ENCODE data around the gene ACTN1.
"Not testable (repeated sequence)": the region's sequence is repeated elsewhere in the genome, so short reads cannot be mapped to it uniquely, and the experiment has no call there.

The ACTN1 gene

DNA sequence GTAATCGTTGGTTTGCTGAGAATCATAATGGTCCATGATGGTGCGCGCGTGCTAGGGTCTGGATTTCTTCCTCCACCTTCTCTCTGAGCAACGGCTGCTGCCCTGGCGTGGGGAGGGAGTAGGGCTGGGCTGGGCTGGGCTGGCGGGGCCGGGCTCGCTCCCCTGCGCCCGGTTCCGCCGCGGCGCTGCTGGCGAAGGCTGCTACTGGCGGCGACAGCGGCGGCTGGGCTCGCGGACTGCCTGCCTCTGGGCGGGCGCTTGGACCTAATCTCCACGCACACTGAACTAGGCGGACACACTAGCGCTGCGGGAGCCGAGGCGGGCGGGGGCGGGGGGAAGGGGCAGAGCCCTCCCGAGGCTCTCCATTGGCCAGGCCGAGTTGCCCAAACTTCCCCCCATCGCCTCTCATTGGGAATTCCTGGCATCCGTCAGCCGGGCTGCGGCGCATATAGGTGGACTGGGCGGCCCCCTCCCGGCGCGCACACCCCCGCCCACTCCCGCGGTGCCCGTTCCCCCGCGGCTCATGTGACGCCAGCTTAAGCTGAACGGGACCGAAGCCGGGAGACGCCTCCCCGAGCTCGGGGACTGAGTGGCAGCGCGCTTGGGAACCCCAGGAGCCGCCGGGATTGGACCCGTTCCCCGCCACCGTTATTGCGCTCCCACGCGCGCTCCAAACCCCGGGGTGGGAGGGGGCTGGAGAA lies at the start of gene ACTN1:
TSS of gene ACTN1 (minus strand) at position 282 of the 701 bp plus-strand sequence. CDS start at position 36, 246 bp downstream.
- DNase-seq = peak; percentile 95

DNA sequence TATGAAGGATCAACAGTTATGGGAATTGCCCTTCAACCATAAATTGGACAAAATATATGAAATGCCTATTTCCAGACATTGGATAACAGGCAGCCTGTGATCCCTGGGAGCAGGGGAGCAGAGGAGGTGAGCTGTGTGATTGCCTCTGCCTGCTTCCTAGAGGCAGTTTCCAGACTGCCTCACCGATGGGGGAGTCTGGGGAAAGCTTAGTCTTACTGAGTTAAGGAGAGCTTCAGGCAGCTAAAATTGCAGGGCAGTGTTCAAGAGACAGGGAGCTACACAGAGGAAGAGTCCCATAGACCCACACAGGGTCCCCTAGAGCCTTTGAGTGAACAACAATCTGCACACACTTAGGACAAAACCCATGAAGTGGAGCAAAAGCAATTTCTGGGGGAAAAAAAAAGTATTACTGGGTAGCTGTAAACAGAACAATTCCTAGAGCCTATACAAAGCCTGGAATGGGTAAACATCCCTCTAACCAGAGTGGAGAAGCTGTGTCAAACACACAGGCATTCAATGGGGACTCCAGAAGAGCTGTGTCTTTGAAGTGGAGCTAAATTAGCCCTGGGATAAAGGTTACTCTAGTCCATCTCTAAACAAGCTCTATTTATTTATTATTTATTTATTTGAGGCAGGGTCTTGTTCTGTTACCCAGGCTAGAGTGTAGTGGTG lies 48.3 kb upstream of the ACTN1 start:
- no peak for DNase-seq

DNA sequence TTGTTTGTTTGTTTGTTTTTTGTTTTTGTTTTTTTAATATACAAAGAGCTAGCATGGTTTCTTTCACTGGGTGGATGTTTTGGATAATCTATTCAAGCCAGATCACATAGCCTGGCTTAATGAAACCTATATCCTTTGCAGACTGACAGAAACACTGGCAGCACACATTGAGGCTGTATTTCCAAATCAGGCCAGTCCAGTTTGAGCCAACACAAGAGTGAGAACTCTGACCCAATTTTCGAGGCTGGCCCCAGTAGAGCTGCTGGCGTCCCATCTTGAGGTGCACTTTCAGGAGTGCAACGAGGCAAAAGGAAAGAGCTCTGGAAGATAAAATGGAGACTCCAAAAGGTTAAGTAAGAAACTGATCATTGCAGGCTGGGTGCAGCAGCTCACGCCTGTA lies 43.9 kb upstream of the ACTN1 start:
- no peak for DNase-seq

DNA sequence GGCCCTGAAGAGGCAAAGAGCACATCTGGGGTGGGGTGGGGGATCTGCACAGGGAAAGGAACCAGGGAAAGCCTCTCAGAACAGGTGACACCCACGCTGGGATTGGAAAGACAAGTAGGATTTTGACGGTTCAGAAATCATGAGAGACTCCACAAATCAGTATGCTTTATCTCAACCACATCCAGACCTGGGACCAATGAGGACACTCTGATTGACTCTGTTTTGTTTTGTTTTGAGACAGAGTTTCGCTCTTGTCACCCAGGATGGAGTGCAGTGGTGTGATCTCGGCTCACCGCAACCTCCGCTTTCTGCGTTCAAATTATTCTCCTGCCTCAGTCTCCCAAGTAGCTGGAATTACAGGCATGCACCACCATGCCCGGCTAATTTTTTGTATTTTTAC lies 43.0 kb upstream of the ACTN1 start:
- not testable (repeated sequence) for DNase-seq

DNA sequence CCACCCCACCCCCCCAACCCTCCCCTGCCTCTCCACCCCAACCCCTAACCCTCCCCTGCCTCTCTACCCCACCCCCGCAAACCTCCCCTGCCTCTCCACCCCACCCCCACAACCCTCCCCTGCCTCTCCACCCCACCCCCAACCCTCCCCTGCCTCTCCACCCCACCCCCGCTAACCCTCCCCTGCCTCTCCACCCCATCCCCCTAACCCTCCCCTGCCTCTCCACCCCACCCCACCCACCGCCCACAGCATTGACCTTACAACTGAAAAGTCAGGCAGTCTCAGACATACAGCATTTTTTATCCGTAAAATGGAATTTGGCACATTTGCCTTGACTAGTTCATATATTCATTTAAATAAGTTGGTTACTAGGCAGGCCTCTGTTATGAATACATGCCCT lies 38.6 kb upstream of the ACTN1 start:
- no peak for DNase-seq

DNA sequence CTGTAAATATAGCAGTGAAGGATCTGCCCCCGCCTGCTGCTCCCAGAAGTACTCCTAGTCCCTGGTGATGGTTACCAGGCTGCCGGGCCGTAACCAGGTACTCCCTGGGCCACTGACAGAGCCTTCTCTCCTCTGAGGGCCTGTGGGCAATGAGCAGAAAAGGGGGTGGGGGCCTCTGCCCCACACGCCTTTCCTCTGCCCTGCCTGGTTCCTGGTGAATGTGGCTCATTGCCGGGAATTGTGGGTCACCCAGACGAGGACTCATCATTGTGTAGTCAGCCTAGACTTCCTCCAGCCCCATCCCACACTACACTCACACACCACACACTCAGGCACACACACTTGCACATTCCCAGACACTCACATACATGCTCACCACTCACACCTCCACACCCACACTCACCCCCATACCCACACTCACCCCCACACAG lies 35.7 kb upstream of the ACTN1 start:
- DNase-seq = no peak

DNA sequence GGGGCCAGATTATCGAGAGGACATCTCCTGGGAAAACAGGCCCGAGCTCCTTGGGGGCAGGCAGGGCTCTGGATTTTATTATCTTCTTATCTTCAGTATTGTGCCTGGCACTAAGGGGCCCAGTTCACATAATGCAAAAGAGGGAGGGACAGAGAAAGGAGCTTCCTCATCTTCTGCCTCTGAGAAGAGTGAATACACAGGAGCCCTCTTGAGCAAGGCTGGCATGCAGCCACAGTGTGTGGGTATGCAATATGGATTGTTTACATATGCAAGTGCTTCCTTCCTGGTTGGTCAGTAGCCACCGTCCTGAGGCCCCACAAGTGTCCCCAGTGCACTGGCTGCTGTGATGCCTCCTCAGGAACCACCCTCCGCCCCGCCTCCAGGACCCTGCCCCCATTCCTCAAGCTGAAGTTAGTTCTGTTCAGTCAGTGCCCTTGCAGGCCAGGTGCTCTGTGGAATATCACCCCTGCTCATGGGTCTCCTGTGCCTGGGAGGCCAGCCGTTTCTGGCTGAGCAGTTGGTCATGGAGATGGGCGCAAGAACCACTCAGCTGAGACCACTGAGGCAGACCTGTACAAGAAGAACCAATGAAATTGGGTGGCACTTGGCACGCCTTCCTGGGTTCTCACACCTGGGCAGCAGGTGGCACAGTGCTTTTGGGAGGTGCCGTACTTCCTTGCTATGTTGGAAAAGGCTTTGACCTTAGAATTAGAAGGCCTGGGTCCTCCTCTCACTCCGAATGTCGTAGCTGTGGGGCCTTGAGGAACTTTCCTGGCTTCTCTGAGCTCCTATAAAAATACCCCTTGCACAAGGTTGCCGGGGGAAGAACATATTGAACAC lies 35.1 kb upstream of the ACTN1 start:
- peak; percentile 78 for DNase-seq

DNA sequence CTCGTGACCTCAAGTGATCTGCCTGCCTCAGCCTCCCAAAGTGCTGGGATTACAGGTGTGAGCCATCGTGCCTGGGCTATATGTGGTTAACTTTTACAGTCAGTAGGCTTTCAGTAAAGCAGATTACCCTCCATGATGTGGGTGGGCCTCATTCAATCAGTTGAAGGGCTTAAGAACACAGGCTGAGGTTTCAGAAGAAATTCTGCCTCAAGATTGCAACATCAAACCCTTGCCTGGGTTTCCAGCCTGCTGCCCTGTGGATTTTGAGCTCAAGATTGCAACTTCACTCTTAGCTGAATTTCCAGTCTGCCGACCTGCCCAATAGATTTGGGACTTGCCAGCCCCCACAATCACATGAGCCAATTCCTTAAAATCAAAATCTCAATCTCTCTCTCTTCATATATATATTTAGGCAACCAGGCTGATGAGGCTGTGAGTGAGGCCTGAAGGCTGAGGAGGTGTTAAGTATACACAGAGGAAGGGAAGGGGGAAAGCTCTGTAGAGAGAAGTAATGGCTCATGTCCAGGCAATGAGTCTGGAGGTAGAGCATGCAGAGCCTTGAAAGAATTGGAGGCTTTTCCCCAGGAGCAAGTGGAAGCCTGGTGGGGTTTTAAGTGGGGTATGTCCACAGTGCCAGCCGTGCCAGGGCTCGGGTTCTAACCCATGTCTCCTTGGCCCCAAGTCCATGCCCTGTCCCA lies 33.3 kb upstream of the ACTN1 start:
- DNase-seq = no peak

DNA sequence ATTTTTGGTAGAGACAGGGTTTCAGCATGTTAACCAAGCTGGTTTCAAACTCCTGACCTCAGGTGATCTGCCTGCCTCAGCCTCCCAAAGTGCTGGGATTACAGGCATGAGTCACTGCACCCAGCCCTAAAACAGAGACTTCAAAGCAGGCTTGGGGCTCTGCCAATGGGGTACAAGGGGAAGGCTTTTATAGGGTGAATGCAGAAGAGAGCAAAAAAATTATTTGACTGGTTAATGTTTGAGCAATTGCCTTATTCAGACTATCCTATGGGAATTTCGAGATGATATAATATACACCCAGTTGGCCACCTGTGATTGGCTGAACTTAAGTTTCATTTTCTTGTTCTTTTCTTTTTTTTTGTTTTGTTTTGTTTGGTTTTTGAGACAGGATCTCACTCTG lies 31.5 kb upstream of the ACTN1 start:
- no peak for DNase-seq

DNA sequence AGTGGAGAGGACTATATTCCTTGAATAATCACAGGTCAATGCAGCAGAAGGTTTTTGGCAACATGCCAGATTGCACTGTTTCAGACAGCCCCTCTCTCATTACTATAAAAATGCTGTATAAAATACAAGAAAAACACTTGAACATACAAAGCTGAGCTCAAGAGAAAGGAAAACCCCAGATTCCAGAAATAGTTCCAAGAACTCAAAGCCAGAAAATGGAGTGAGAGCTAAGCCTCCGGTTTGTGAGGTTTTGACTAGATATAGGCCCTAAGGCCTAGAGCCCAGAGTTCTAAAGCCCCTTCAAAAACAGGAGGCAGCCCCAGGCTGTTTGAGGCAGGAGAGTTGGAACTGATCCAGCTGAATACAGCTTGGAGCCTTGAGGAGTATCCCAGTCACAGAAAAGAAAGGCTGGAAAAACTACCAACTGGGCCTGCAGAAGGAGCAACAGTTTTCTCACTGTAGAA lies 29.4 kb upstream of the ACTN1 start:
- peak; percentile 44 for DNase-seq

DNA sequence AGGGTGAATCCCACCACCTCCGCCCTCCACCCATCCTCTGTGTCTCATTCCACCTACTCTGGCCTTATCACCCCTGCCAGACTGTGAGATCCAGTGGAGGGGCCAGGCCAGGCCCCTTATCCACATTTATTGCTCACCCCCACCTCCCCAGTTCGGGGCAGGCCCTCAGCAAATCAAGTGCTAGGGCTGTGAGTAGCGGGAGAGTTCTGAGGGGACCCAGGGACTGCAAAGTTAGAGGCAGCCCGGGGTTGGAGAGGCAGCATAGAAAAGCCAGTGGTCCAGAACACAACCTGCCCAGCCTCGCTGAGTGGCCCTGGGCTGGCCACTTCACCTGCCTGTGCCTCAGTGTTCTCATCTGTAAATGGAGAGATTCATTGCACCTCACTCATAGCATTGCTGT lies 27.2 kb upstream of the ACTN1 start:
- DNase-seq = no peak

DNA sequence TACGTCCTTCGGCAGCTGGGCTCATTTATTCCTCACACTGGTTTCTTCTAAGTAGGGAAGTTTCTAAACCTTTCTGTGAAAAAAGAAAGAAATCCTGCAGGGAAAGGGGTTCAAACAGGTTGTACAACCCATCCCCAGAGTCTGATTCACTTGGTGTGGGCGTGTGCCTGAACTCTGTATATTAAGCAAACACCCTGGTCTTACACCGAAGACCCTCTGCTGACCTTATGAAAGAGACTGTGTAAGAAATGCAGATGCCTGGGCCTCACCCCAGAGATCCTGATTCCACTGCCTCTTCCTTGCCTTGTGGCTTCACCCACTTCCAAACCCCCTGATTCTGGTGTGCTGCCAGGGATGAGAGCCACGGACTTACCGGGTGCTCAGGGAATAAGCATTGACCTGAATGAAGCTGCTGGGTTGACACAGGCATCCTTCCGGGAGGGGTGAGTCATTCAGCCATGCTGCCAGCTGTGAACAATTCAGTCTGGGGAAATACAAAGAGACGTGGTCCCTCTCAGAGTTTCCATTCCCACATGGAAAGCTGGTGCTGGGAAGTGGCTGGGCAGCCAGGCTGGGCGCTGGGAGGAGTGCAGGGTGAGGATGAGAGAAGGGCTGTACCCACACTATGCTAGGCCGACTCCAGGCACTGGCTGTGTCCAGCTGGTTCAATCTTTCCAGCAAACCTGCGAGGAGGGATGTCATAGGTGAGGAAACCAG lies 26.5 kb upstream of the ACTN1 start:
- peak; percentile 80 for DNase-seq

DNA sequence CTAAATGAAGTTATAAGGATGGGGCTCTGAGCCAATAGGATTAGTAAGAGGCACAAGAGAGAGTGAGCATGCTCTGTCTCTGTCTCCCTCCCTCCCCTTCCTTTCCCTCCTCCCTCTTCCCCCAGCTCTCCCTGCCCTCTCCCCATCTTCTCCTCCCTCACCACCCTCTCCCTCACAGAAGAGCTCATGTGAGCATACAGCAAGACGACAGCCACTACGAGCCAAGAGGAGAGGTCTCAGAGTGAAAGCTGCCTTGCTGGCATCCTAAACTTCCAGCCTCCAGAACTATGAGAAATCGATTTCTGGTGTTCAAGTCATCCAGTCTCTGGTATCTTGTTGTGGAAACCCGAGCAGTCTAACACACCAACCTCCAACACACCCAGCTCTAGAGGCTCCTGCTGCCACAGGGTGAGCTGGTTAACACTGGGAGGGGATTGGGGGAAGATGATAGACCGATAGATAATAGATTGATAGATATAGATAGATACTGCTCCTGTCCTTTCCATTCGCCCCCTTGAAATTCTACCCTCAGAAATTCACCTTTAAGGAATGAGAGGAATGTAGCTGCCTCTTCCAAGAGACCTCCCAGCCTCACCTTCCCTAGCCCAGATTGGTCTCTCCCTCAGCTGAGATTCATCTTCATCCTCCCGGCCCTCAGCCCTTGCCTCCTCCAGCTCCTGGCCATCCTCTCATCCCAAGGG lies 25.8 kb upstream of the ACTN1 start:
- DNase-seq = no peak

DNA sequence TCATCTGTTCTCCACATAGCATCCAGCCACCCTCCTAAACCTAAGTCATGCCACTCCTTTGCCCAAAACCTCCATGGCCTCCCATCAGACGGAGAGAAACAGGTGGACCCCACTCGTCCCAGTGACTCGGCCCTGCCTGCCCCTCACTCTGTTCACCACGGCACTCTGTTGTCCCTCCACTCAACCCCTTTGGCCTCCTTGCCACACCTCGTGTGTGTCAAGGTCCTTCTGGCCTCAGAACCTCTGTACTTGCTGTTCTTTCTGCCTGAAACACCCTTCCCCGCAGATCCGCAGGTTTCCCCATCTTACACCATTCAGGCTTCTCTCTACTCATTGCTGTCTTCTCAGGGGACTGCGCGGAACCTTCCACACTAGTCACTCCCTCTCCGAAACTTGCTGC lies 24.5 kb upstream of the ACTN1 start:
- DNase-seq = no peak

DNA sequence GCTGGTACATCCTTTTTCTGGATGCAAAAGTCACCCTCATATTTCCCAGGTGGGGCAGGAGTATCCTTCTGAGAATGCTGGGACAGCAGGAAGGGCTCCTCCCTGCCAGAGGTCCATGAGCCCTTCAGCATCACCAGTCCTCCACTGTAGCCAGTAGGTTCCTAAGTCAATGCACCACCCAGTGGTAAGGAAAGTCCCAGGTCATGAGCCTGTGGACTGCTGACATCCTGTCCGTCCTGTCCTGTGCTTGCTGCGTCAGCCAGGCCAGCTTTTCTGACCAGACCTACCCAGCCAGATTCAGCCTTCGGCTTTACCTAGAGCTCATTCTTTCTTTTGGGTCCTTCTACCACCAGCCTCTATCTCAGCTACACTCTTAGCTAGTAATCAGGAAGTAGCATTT lies 23.0 kb upstream of the ACTN1 start:
- no peak for DNase-seq

DNA sequence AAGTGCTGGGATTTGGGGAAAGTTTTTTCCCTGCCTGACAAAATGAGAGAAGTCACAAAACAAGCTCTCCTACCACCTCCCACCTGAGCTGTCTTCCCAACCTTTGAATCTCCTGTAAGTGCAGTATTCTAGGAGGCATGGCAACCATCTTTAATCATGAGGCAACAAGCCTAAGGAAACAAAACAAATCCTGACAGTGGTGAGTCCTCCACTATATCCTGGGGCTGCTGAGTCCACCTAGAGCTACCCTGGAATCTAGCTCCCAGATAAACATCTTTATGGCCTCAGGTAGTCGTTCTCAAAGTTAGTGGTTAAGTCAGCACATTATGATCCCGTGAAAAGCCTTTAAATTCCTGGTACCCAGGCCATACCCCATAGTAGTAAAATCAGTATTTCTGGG lies 22.3 kb upstream of the ACTN1 start:
- DNase-seq = no peak

DNA sequence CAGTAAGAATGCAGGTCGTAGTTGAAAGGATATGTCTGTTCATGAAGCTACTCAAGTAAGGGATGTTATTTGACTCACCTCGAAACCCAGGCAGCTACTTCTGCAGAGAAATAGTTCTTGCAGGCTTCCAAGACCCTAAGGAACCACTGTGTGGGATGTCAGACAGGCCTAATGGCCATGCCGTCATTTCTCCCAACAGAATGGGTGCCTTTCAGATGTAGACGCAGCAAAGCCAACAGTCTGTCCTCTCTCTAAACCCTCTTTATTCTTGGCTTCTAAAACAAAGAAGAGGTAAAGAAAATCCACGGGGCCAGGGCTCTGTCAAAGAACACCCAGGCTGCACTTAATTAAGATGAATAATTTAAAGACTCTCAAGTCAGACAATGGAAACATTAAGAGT lies 19.0 kb upstream of the ACTN1 start:
- no peak for DNase-seq

DNA sequence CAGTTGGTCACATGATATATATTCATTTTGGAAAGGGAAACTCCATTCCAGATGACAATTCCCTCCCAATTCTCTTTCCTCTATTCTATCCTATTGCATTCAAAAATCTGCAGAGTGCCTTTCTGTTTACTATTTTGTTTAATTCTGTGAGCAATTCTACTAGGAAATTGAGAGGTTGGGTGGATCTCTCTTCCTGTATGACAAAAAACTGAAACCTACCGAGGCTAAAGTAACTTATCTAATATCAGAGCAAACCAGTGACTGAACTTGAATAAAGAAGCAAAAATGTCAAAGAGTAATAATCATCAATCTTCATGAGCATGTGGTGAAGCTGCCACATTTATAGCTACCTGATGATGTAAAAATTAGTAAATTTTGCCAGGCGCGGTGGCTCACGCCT lies 16.6 kb upstream of the ACTN1 start:
- DNase-seq = no peak

DNA sequence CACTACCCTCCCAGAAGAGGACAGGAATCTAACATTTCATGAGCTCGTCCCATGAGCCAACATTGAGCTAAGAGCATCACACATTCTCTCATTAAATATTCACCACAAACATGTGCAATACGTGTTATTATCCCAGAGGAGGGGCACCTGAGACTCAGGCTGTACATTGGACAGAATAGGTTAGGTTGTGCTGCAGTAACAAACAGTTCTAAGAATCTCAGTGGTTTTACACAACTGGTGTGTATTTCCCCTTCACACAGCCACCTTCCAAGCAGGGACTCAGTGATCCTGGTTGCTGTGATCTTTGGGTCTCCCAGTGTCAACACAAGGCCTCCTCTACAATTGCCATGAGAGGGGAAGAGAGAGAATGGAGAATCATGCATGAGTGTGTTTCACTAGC lies 15.0 kb upstream of the ACTN1 start:
- DNase-seq = no peak

DNA sequence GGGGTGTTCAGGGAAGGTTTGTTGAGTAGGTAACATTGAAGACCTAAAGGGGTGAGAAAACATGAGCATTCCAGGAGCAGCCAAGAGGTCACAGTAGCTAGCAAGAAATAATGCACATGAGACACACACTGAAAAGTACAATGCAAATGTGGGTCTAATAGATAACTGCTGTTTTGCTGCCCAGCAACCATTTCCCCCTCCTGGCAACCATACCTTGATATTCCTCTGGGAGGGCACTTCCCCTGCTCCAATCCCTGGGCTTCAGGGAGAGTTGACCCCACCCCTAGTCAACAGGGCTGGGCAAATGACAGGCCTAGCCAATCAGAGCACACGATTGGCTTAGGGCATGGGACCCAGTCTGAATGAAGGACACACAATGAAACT lies 8.5 kb upstream of the ACTN1 start:
- no peak for DNase-seq

DNA sequence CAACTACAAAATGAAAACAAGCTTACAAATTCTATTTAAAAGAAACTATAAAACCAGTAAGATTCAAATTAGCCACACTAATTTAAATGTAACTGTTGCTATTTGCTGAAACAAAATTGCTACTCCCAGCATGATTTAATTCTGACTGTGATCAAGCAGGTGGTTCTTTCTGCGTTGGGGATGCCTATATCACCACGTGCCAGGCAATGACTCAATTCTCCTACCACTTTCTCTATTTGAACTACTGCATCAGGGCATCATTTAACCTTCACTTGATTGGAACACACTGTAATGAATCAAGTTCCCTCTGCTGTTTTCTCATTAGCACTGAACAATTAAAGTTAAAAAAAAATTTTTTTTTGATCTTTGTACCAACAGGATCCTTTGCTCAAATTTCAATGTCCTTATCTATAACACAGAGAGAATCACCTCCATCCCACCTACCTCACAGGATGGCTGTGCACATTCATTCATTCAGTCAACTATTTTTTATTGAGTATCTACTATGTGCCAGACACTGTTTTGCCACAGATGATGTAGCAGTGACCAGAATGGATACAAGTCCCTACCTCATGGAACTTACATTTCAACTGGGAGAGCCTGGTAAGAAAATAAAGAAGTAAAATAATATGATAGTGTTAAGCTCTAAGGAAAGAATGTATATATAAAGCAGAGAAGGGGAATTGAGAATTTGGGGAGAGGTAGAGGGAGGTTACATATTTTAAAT lies 8.0 kb upstream of the ACTN1 start:
- DNase-seq = no peak

Data from femur (tissue), 1 donor.